IMR-90 (cell line): ENCODE measurements around the gene SLC25A51.

Experiments
- BHLHE40 ChIP-seq: fragments of 150-350 bp; IDR thresholded peaks from 2 replicates; pipeline ENCODE4 v1.6.1; 2016; ENCODE audit warnings: mild to moderate bottlenecking, low read depth, low read length
- CEBPB ChIP-seq: IDR thresholded peaks from 2 replicates; pipeline ENCODE4 v1.6.1; 2012; ENCODE audit warnings: low read depth, low read length, improper control_type of control experiment
- CTCF ChIP-seq: conservative IDR thresholded peaks from 2 replicates; pipeline ENCODE4 v1.5.1; 2012; ENCODE audit warnings: mild to moderate bottlenecking, low read depth, low read length, improper control_type of control experiment
- ELK1 ChIP-seq: fragments of 150-350 bp; IDR thresholded peaks from 2 replicates; pipeline ENCODE4 v1.6.1; 2016; ENCODE audit warnings: low read depth, mild to moderate bottlenecking, low read length, moderate library complexity, borderline replicate concordance
- FOS ChIP-seq: fragments of 150-350 bp; IDR thresholded peaks from 2 replicates; pipeline ENCODE4 v1.6.1; 2016; ENCODE audit warnings: low read depth, low read length
- MAFK ChIP-seq: IDR thresholded peaks from 2 replicates; pipeline ENCODE4 v1.6.1; 2012; ENCODE audit warnings: low read depth, low read length, improper control_type of control experiment
- MXI1 ChIP-seq: IDR thresholded peaks from 2 replicates; pipeline ENCODE4 v1.6.1; 2012; ENCODE audit warnings: low read depth, mild to moderate bottlenecking, low read length, moderate library complexity, borderline replicate concordance
- NFE2L2 ChIP-seq: fragments of 150-350 bp; IDR thresholded peaks from 2 replicates; pipeline ENCODE4 v1.6.1; 2016; ENCODE audit warnings: low read depth, mild to moderate bottlenecking, low read length
- POLR2A ChIP-seq: IDR thresholded peaks from 2 replicates; pipeline ENCODE4 v1.6.1; 2012; ENCODE audit warnings: mild to moderate bottlenecking, low read depth, low read length
- RAD21 ChIP-seq: IDR thresholded peaks from 2 replicates; pipeline ENCODE4 v1.6.1; 2012; ENCODE audit warnings: low read length, improper control_type of control experiment
- RCOR1 ChIP-seq: IDR thresholded peaks from 2 replicates; pipeline ENCODE4 v1.6.1; 2012; ENCODE audit warnings: mild to moderate bottlenecking, low read length, improper control_type of control experiment; ENCODE audit not compliant: insufficient replicate concordance
- RFX5 ChIP-seq: IDR thresholded peaks from 2 replicates; pipeline ENCODE4 v1.8.0; 2012; ENCODE audit warnings: low read depth, mild to moderate bottlenecking, low read length, moderate library complexity
- SMC3 ChIP-seq: fragments of 150-350 bp; IDR thresholded peaks from 2 replicates; pipeline ENCODE4 v1.6.1; 2016; ENCODE audit warnings: low read depth, mild to moderate bottlenecking, antibody characterized with exemption, low read length, moderate library complexity
- USF2 ChIP-seq: fragments of 150-350 bp; IDR thresholded peaks from 2 replicates; pipeline ENCODE4 v1.6.1; 2017; ENCODE audit warnings: mild to moderate bottlenecking, antibody characterized with exemption, low read length, low read depth

- TF ChIP-seq MXI1 (no peak), CTCF (no peak), BHLHE40 (no peak), POLR2A (no peak), USF2 (no peak), MAFK (no peak), FOS (no peak), RAD21 (no peak), RFX5 (no peak), SMC3 (no peak), NFE2L2 (no peak), ELK1 (no peak), CEBPB (no peak), RCOR1 (no peak)
Measured at GRCh38 chr9:37915911-37916470, 12.1 kb upstream of the SLC25A51 start.
